Measurements from ENCODE around the gene DCLK1. TPM values are rescaled to one million over a fixed set of nuclear protein-coding genes. Genes with fewer than 3 reads are reported as not detected.

The DCLK1 gene
- total RNA-seq, 1 donor from 2014 or later = 7.9 TPM

- peaks cover 14% of the 10 kb centered on the region for H3K4me1 Mint-ChIP-seq (ENCODE audit: low read depth)
- no peaks in the 10 kb centered on the region for H3K36me3 Mint-ChIP-seq (ENCODE audit: low read depth)
- H3K27ac Mint-ChIP-seq (ENCODE audit: unreplicated experiment) = no peak overlapping the region
- DNase-seq (ENCODE audit: low spot score) = no peak
- peaks cover 4% of the 10 kb centered on the region for H3K9me3 Mint-ChIP-seq (ENCODE audit: low read depth)
- H3K27me3 Mint-ChIP-seq (ENCODE audit: low read depth) = peaks cover 11% of the 10 kb centered on the region
- no peak overlapping the region for H3K4me3 Mint-ChIP-seq (ENCODE audit: unreplicated experiment)
- TF ChIP-seq CTCF (IDR thresholded peaks at IDR 0.05) = no peak
Observed at GRCh38 chr13:36061621-36062020, 69.6 kb downstream of the DCLK1 start.

- no peak for DNase-seq (ENCODE audit: low spot score)
- H3K9me3 Mint-ChIP-seq (ENCODE audit: low read depth) = no peaks in the 10 kb centered on the region
- peaks cover 14% of the 10 kb centered on the region for H3K4me1 Mint-ChIP-seq (ENCODE audit: low read depth)
- peaks cover 11% of the 10 kb centered on the region for H3K27me3 Mint-ChIP-seq (ENCODE audit: low read depth)
- no peak overlapping the region for H3K4me3 Mint-ChIP-seq (ENCODE audit: unreplicated experiment)
- no peaks in the 10 kb centered on the region for H3K36me3 Mint-ChIP-seq (ENCODE audit: low read depth)
- no peak overlapping the region for H3K27ac Mint-ChIP-seq (ENCODE audit: unreplicated experiment)
- no peak for TF ChIP-seq CTCF (IDR thresholded peaks at IDR 0.05)
Observed at GRCh38 chr13:36061054-36061453, 70.1 kb downstream of the DCLK1 start.

- Mint-ChIP-seq H3K36me3 (ENCODE audit: low read depth) (no peaks in the 10 kb centered on the region), H3K4me1 (ENCODE audit: low read depth) (peaks cover 14% of the 10 kb centered on the region), H3K4me3 (ENCODE audit: unreplicated experiment) (no peak overlapping the region), H3K27me3 (ENCODE audit: low read depth) (peaks cover 14% of the 10 kb centered on the region), H3K27ac (ENCODE audit: unreplicated experiment) (no peak overlapping the region), H3K9me3 (ENCODE audit: low read depth) (no peaks in the 10 kb centered on the region)
- no peak for DNase-seq (ENCODE audit: low spot score)
- TF ChIP-seq CTCF (IDR thresholded peaks at IDR 0.05) = no peak
Observed at GRCh38 chr13:36059321-36059720, 71.9 kb downstream of the DCLK1 start.

- H3K27ac Mint-ChIP-seq (ENCODE audit: unreplicated experiment) = no peak overlapping the region
- TF ChIP-seq CTCF (IDR thresholded peaks at IDR 0.05) = no peak
Observed at GRCh38 chr13:36058116-36058515, 73.1 kb downstream of the DCLK1 start.

GRCh38 chr13:36057547-36057946 lies 73.6 kb downstream of the DCLK1 start:
- TF ChIP-seq CTCF (IDR thresholded peaks at IDR 0.05) = no peak
- Mint-ChIP-seq H3K9me3 (ENCODE audit: low read depth) (no peaks in the 10 kb centered on the region), H3K36me3 (ENCODE audit: low read depth) (no peaks in the 10 kb centered on the region), H3K4me3 (ENCODE audit: unreplicated experiment) (no peak overlapping the region), H3K27ac (ENCODE audit: unreplicated experiment) (no peak overlapping the region), H3K4me1 (ENCODE audit: low read depth) (peaks cover 14% of the 10 kb centered on the region), H3K27me3 (ENCODE audit: low read depth) (peaks cover 26% of the 10 kb centered on the region)
- DNase-seq (ENCODE audit: low spot score) = no peak

More at GRCh38 chr13:36058116-36058515, 73.1 kb downstream of the DCLK1 start:
- no peaks in the 10 kb centered on the region for H3K36me3 Mint-ChIP-seq (ENCODE audit: low read depth)
- H3K9me3 Mint-ChIP-seq (ENCODE audit: low read depth) = no peaks in the 10 kb centered on the region
- peaks cover 22% of the 10 kb centered on the region for H3K27me3 Mint-ChIP-seq (ENCODE audit: low read depth)
- H3K4me3 Mint-ChIP-seq (ENCODE audit: unreplicated experiment) = no peak overlapping the region
- DNase-seq (ENCODE audit: low spot score) = no peak
- H3K4me1 Mint-ChIP-seq (ENCODE audit: low read depth) = peaks cover 14% of the 10 kb centered on the region
